GM12874 (cell line): ENCODE measurements around the gene UBA52.

Source experiments
- TF ChIP-seq, protein P1 (sequence below): IDR thresholded peaks from 2 replicates; pipeline ENCODE4 v1.5.1; 2011; ENCODE audit warnings: low read depth, mild to moderate bottlenecking, control low read depth, low read length, moderate library complexity; ENCODE audit not compliant: insufficient read depth

The UBA52 gene

GRCh38 chr19:18601875-18602274 lies 30.2 kb downstream of the UBA52 start:
- TF ChIP-seq, protein P1, sequence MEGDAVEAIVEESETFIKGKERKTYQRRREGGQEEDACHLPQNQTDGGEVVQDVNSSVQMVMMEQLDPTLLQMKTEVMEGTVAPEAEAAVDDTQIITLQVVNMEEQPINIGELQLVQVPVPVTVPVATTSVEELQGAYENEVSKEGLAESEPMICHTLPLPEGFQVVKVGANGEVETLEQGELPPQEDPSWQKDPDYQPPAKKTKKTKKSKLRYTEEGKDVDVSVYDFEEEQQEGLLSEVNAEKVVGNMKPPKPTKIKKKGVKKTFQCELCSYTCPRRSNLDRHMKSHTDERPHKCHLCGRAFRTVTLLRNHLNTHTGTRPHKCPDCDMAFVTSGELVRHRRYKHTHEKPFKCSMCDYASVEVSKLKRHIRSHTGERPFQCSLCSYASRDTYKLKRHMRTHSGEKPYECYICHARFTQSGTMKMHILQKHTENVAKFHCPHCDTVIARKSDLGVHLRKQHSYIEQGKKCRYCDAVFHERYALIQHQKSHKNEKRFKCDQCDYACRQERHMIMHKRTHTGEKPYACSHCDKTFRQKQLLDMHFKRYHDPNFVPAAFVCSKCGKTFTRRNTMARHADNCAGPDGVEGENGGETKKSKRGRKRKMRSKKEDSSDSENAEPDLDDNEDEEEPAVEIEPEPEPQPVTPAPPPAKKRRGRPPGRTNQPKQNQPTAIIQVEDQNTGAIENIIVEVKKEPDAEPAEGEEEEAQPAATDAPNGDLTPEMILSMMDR, result no peak

DNA sequence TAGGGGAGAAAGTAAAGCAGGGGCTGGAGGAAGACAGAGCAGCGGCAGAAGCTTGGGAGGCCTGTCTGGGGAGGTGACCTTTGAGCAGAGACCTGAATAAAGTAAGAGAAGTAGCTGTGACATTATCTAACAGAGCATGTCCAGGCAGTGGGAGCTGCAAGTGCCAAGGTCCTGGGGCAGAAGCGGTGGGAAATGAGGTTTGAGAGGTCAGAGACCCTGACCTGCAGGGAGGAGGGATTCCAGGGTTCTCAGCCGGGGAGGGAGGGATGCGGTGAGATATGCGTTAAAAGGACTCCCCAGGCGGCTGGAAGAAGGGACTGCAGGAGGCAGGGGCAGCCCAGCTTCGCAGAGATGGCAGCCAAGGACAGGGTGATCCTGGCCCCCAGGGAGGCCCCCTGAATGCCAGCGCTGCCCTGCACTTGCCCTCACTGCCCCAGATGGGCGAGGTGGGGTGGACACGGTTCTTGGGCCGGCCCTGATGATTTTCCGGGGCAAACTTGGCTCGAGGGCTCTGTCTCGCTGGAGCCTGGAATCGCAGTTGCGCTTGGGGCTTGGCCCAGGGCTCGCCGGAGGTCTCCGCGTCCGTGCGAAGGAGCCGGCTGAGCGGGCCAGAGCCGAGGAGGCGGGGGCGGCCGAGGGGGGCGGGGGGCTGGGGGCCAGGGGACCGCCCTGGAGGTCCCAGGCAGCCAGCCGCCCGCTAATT lies 31.7 kb downstream of the UBA52 start:
- TF ChIP-seq, protein P1, result peak; percentile 27; the same call in 1 of the 2 replicates

GRCh38 chr19:18603958-18604819 lies 32.5 kb downstream of the UBA52 start:
- TF ChIP-seq, protein P1, result no peak

- TF ChIP-seq, protein P1, result no peak
Observed at GRCh38 chr19:18604820-18605159, 33.1 kb downstream of the UBA52 start.

GRCh38 chr19:18605196-18605545 lies 33.5 kb downstream of the UBA52 start:
- TF ChIP-seq, protein P1, result no peak

- TF ChIP-seq, protein P1, result no peak
Observed at GRCh38 chr19:18605546-18606280, 34.1 kb downstream of the UBA52 start.
